ENCODE results near the gene OOSP1.

DNA sequence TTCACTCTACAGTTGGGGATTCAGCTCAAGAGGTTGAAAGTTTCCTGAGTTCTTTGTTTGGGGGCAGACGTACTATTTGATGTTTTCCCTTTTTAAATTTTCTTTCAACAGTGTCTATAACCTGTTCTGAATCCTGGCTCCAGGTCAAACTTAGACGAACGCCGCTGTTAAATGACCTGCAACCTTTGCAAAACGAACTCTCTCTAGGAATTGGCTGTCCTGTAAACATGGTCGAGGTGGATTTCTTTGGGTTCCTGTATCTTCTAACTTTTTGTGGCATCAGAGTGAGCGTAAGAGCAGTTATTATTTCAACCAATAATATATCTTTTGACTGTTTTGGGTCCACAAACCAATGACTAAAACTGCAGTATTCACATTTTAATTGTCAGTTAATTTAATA is 27.2 kb downstream of the OOSP1 start:
- TF ChIP-seq CTCF (IDR thresholded peaks at IDR 0.05; ENCODE audit: borderline replicate concordance, extremely low read depth, low read length, poor library complexity, severe bottlenecking) (no peak), EZH2 (IDR thresholded peaks at IDR 0.05; ENCODE audit: borderline replicate concordance, low read depth, low read length, severe bottlenecking) (no peak)
